ENCODE measurements around the gene SEMA5B. TPM values are rescaled to one million over a fixed set of nuclear protein-coding genes. Genes with fewer than 3 reads are reported as not detected.

Gene SEMA5B
- total and polyA plus RNA-seq, 8 donors, result 0.52 to 11.0 (median 1.3) TPM

- no peak for TF ChIP-seq CTCF (IDR thresholded peaks at IDR 0.05)
- Histone ChIP-seq H3K4me3 (no peak overlapping the region), H3K27me3 (no peaks in the 10 kb centered on the region), H3K4me1 (no peaks in the 10 kb centered on the region), H3K36me3 (no peaks in the 10 kb centered on the region), H3K27ac (no peak overlapping the region), H3K9me3 (no peaks in the 10 kb centered on the region)
- intact Hi-C loops (cut with DNase I), result no loop called here
- DNase-seq (peak in 1 of 6 donors; percentile 33), ATAC-seq (peak; percentile 55 to 92 (median 82)), FAIRE-seq (no peak)
- 35 to 43% methylated on average over 4 of the region's 4 CpGs for WGBS, 2 donors
These were observed 146.9 kb downstream of the SEMA5B start for GRCh38 chr3:122880624-122881023.

GRCh38 chr3:122880173-122880572, 147.4 kb downstream of the SEMA5B start:
- no peak for TF ChIP-seq CTCF (IDR thresholded peaks at IDR 0.05)
- FAIRE-seq, result no peak
- WGBS, 2 donors, result 49 to 59% methylated on average over 4 of the region's 4 CpGs

GRCh38 chr3:122875547-122876127, 151.9 kb downstream of the SEMA5B start:
- H3K36me3 ChIP-seq, result no peaks in the 10 kb centered on the region
- H3K9me3 ChIP-seq, result no peaks in the 10 kb centered on the region
- H3K27me3 ChIP-seq, result no peaks in the 10 kb centered on the region
- H3K27ac ChIP-seq, result no peak overlapping the region
- TF ChIP-seq CTCF (IDR thresholded peaks at IDR 0.05), result no peak
- no peaks in the 10 kb centered on the region for H3K4me1 ChIP-seq
- DNase-seq (no peak), ATAC-seq (no peak), FAIRE-seq (no peak)
- intact Hi-C loops (cut with DNase I), result no loop called here
- no peak overlapping the region for H3K4me3 ChIP-seq

More at GRCh38 chr3:122880173-122880572, 147.4 kb downstream of the SEMA5B start:
- intact Hi-C loops (cut with DNase I), result no loop called here
- no peak overlapping the region for H3K27ac ChIP-seq
- no peak for DNase-seq
- no peak overlapping the region for H3K4me3 ChIP-seq
- H3K27me3 ChIP-seq, result no peaks in the 10 kb centered on the region
- no peaks in the 10 kb centered on the region for H3K9me3 ChIP-seq
- ATAC-seq, result no peak
- no peaks in the 10 kb centered on the region for H3K4me1 ChIP-seq
- H3K36me3 ChIP-seq, result no peaks in the 10 kb centered on the region

GRCh38 chr3:122873741-122874515, 153.6 kb downstream of the SEMA5B start:
- Histone ChIP-seq H3K9me3 (peaks cover 0 to 3% (median 0%) of the 10 kb centered on the region in 4 donors), H3K27me3 (no peaks in the 10 kb centered on the region), H3K27ac (no peak overlapping the region), H3K4me1 (no peaks in the 10 kb centered on the region), H3K4me3 (no peak overlapping the region), H3K36me3 (no peaks in the 10 kb centered on the region)
- DNase-seq (no peak), FAIRE-seq (no peak), ATAC-seq (no peak)
- TF ChIP-seq CTCF (IDR thresholded peaks at IDR 0.05), result no peak
- intact Hi-C loops (cut with DNase I), result no loop called here
- WGBS, 2 donors, result 93 to 96% methylated on average over 9 of the region's 9 CpGs

GRCh38 chr3:122868322-122868721, 159.2 kb downstream of the SEMA5B start:
- Histone ChIP-seq H3K36me3 (no peaks in the 10 kb centered on the region), H3K4me1 (no peaks in the 10 kb centered on the region), H3K27me3 (no peaks in the 10 kb centered on the region), H3K4me3 (no peak overlapping the region), H3K9me3 (peaks cover 0 to 3% (median 0%) of the 10 kb centered on the region in 4 donors), H3K27ac (no peak overlapping the region)
- no peak for DNase-seq
- no peak for TF ChIP-seq CTCF (IDR thresholded peaks at IDR 0.05)
- FAIRE-seq, result no peak
- intact Hi-C loops (cut with DNase I), result no loop called here
- ATAC-seq, result no peak
